Stimulated activated CD4-positive, alpha-beta T cell treated with anti-CD3 and anti-CD28 coated beads, Interleukin-2, amount 100 ng/mL, for 4 hours (primary cell): ENCODE results near the gene PMAIP1.

Experiments
- DNase-seq: peaks from one replicate; pipeline ENCODE4 v3.0.0-alpha.2; 2020; ENCODE audit warnings: low read depth

Gene PMAIP1

GRCh38 chr18:59915606-59916005 lies 15.8 kb downstream of the PMAIP1 start:
- no peak for DNase-seq

DNA sequence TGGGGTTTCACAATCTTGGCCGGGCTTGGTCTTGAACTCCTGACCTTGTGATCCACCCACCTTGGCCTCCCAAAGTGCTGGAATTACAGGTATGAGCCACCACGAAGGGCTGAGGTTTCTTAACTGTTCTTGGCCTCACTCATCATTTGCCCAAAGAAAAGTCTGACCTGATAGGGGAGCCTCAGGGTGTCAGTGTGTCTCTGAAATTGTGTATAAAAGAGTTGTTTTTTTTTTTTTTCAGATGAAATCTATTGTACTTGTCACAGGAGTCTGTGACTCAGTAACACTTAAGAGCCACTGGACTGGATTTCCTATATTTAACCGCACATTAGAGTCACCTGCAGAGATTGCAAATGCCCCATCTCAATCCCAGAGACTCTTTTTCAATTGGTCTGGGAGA lies 16.9 kb downstream of the PMAIP1 start:
- DNase-seq = no peak

DNA sequence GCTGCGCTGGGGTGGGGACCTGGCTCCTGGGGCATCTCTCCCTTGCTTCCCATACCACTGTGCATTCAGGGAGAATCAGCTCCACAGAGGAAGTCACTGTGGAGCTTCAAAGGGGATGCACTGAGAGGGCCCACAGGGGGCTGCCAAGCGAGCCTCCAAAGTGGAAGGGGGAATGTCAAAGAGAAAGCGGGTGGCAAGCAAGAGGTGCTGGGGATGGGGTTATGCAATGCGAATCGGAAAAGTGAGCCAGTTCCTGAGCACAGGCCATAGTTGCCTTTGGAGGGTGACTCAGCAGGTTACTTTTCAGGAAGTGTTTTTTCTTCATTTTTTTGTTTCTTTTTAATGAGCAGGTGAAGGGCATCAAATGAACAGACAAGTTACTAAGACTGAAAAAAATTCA lies 17.6 kb downstream of the PMAIP1 start:
- no peak for DNase-seq

DNA sequence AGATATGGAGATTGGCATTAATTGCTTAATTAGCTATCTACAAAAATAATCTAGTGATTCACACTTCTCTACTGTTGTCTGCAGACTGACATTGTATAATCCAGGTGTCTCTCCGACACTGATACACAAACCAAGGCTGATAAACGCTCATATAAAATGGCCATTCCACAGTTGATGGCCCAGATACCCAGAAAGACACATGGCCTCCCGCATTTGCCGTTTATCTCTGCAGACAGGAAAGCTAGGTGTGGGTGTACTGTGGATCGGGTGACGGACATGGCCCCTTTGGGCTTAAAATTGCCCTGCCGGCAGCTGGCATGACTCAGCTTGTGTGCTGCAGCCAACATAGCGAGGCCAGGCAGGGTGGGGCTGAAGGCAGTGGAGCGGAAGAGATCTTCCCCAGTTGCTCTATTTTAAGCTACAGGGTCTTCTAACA lies 18.5 kb downstream of the PMAIP1 start:
- no peak for DNase-seq

GRCh38 chr18:59918997-59919396 lies 19.2 kb downstream of the PMAIP1 start:
- no peak for DNase-seq

- DNase-seq = no peak
These were observed 21.6 kb downstream of the PMAIP1 start for GRCh38 chr18:59921384-59921891.

DNA sequence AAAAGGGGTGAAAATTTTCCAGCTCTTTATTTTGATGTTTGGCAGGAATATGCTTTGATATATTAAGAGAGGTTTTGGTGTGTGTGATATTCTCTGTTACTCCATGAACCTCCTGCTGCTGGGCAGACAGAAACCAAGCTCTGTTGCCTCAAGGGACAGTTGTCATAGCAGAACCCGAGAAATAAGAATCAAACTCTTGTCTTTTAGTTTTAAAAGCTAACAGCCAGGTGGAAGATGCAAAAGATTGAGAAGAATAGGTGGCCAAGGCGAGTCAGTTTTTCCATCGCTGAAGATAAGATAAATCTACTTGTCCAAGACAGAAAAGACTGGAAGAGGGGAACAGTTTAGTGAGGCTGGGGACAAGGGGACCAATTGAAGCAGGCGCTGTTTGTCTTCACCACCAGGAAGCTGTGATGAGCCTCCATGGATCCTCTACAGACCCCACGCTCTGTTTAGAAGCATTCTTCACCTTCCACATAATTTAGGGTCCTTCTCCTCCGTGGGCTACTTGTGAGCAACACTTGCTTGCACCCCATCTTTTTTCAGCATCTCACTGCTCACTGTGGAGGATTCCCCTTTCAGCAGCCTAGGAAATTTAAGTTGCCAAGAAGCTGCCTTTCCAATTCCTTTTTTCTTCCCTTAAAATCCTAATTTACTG lies 23.9 kb downstream of the PMAIP1 start:
- DNase-seq = no peak

DNA sequence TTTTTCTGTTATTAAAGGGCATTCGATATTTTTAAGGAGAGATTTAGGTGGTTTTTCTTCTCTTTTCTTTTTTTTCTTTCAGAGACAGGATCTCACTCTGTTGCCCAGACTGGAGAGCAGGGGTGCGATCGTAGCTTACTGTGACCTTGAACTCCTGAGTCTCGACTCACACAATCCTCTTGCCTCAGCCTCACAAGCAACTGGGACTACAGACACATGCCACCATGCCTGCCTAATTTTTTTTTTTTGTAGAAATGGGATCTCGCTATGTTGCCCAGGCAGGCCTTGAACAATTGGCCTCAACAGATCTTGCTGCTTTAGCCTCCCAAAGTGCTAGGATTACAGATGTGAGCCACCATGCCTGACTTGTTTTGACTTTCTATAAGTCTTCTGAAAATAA lies 26.3 kb downstream of the PMAIP1 start:
- DNase-seq = no peak

DNA sequence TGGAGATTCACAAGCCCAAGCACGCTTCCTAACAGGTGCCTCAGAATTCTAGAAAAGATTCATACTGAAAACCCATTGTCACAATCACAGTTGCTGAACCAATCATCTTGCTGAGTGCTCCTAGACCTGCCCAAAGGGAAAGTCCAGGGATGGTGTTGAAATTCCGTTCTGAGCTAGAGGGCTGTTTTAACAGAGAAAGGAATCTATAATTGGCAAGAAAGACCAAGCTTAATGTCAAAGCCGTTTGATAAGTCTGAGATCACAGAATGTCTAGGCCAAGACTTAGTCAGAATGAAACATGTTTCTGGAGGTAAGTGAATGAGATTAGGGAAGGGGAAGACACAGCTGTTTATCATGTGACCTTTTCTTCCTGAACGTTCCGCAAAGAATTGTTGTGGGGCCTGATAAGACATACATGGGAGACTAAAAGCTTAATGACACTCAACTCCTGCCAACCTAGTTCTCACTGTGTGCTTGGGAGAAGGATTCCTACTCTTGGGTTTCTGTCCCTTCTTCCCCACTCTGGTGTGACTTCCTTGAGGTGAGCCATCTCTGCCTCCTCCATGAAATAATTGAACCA lies 27.5 kb downstream of the PMAIP1 start:
- no peak for DNase-seq

GRCh38 chr18:59928201-59928600 lies 28.4 kb downstream of the PMAIP1 start:
- DNase-seq = no peak

DNA sequence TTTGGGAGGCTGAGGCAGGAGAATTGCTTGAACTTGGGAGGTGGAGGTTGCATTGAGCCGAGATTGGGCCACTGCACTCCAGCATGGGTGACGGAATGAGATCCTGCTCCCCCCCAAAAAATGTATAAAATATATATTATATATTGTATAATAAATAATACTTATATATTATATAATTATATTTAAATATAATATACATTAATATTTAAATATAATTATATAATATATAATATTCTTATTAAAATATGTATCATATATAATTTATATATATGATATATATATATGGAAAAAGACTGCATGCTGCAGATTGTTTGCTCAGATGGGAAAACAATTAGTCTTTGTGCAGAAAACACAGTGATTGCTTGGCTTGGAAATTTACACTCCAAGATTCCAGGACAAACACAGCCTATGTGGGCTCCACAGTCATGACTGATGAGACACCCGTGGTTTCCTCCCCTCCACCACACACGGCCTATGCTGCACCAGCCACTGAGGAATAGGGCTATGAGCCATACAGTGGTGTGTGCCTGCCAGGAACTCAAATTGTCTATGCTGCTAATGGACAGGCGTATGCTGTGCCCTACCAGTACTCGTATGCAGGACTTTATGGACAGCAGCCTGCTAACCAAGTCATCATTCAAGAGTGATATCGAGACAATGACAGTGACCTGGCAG lies 30.0 kb downstream of the PMAIP1 start:
- DNase-seq = no peak

DNA sequence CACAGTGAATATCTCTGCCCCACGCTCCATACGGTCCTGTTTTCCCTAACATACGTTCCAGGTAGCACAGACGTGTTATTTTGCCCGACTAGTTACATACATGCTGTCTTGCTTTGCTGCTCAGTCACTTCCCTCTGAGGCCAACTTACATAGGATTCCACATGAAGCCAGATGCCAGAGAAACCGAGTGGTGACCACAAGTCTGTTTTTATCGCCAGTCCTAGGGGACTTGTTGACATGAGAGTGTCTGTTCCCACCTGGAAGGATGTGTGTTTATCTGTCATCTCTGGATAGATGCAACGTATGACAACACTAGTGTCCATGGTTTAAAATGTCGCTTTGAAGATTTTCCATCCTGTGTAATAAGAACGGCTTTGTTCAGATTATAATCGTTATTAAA lies 32.6 kb downstream of the PMAIP1 start:
- no peak for DNase-seq

GRCh38 chr18:59938676-59939075 lies 38.9 kb downstream of the PMAIP1 start:
- no peak for DNase-seq

DNA sequence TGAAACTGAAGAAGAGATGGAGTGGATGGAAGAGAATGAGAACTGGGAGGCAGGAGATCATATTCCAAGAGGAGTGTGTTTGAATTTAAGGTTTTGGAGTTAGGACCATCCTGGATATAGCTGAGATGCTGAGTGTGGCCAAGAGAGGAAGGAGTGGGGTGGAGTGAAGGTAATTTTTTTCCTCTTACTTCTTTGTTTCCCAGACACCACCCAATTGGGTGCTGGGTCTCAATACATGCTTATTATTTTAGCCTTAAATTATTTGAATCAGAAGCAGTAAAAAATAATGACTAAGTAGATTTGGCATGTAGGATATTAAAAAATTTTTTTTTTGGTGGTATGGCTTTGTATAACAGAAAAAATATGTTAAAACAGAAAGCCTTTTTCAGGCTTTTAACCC lies 39.3 kb downstream of the PMAIP1 start:
- DNase-seq = no peak

DNA sequence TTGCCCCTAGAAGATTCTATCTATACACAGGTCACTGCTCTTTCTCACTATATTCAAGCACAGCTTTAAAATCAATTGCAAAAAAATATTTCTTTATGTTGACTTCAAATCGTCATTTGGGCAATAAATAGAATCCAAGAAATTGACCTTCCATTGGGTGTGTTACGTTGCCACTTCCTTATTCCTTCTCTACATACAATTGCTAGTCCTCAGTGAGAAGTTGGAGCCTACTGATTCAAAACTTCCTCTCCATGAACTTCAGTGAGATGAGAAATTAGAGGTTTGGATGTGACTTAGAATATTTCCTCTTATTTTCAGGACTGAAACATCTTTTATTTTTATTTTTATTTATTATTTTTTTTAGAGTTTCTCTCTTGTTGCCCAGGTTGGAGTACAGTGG lies 40.3 kb downstream of the PMAIP1 start:
- no peak for DNase-seq

DNA sequence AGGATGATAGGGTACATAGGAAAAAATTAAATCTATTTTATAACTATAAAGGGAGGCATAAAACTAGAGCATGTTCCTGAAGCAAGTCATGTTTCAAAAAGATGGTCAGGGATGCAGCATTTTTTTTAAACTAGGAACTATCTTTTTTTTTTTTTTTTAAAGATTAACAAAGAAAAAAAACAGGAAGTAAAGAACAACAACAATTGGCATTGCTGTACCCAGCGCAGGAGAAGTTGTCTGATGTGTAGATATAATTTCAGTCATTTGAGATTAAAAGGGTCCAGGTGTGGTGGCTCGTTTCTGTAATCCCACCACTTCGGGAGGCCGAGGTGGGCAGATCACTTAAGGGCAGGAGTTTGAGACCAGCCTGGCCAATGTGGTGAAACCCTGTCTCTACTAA lies 41.5 kb downstream of the PMAIP1 start:
- DNase-seq = no peak

GRCh38 chr18:59942601-59943000 lies 42.8 kb downstream of the PMAIP1 start:
- no peak for DNase-seq

- DNase-seq = no peak
These were observed 45.7 kb downstream of the PMAIP1 start for GRCh38 chr18:59945544-59945943.

DNA sequence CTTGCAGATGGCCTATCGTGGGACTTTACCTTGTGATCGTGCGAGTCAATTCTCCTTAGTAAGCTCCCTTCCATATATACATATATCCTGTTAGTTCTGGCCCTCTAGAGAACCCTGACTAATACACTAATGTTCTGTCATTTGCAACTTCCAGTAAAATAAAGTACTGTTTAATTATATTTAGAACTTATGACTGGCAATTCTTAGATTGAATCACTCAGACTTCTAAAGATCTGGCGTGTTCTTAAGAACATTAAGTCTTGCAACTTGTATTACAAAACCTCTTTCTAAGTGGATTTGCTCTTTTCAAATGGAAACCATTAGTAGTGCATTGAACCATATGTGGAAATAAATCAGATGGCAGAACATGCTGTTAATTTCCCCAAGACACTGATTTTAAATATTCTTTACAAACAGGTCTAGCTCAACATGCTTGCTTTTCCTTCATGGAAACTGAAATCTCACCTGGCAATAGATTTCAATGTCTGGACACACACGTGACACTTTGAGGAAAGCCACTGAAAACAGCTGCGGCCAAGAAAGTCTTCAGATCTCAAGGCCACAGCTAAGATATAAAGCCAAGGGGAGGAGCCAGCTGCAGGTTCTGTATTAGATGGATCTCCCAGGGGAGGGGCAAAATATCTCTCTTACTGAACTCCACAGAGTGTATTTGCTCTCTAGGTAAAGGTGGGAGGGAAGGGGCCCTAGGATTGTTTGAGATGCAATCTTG lies 50.6 kb downstream of the PMAIP1 start:
- DNase-seq = no peak

DNA sequence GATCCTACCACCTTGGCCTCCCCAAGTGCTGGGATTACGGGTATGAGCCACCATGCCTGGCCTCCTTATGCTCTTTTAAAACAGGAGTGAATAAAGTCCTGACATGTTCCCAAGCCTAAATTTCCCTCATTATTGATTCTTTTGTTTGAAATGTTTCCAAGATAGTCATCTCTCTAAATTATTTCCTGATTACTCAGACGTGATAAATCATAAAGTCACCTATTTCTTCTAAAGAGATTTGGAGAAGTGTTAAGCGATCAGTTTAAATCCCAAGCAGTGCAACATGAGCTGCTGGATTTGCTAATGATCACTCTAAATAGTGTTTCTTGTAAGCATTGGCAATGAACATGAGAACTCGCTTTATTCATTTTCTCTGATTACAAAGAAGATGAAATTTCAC lies 51.8 kb downstream of the PMAIP1 start:
- DNase-seq = no peak

GRCh38 chr18:59952283-59953007 lies 52.6 kb downstream of the PMAIP1 start:
- no peak for DNase-seq
